K562 (cell line): ENCODE data around the gene FAM110D. TPM values are rescaled to one million over a fixed set of nuclear protein-coding genes. Genes with fewer than 3 reads are reported as not detected.
A peak's percentile ranks its signal among the peaks of the same experiment; 100 is the strongest.

Source experiments
- BMI1 ChIP-seq: fragments of 150-350 bp; IDR thresholded peaks from 2 replicates; pipeline ENCODE4 v1.6.1; 2014; ENCODE audit warnings: low read length
- PCBP1 ChIP-seq: fragments of 200-400 bp; formaldehyde crosslinking; IDR thresholded peaks from 2 replicates; pipeline ENCODE4 v1.6.1; 2018; ENCODE audit warnings: mild to moderate bottlenecking, low read depth, low read length; ENCODE audit not compliant: poor library complexity, severe bottlenecking
- PHF20 ChIP-seq: fragments of 450-650 bp; IDR thresholded peaks from 2 replicates; pipeline ENCODE4 v1.6.1; 2018; ENCODE audit not compliant: partially characterized antibody
- PYGO2 ChIP-seq: fragments of 450-650 bp; IDR thresholded peaks from 2 replicates; pipeline ENCODE4 v1.6.1; 2016; ENCODE audit warnings: mild to moderate bottlenecking, missing genetic modification characterization, moderate library complexity, missing compliant biosample characterization
- polyA plus RNA-seq, 8 experiments: library from polyadenylated mRNA; depleted of rRNA in 4 of 8; stranded (reverse) in 5 of 8; unstranded in 3 of 8; fragments of >200 nt; fragmentation: Nextera tagmentation in 2 of 8; fragmentation: Illumina TruSeq in 1 of 8; extraction: Ambion mirVana in 2 of 8; extraction: Trizol in 1 of 8; gene quantifications; 2 replicates each; pipeline versions ENCODE4 v1.2.1 to v1.2.3, GENCODE V29; 2011 to 2014; ENCODE audit warnings: inconsistent platforms in 1 of 8, missing spikeins in 1 of 8
- total RNA-seq, 7 experiments: library from RNA; depleted of rRNA in 6 of 7; stranded (reverse); fragments of >200 nt in 6 of 7; fragmentation: Illumina TruSeq in 2 of 7; extraction: Trizol in 2 of 7; gene quantifications; 2 replicates each; pipeline versions ENCODE4 v1.2.1 to v1.2.3, GENCODE V29; 2011 to 2021; ENCODE audit warnings: low replicate concordance in 1 of 7
- TF ChIP-seq, protein P1 (sequence below), 2 experiments: fragments of 200-800 bp in 1 of 2; sonication (Bioruptor generic) in 1 of 2; sonication (generic) in 1 of 2; formaldehyde crosslinking in 1 of 2; IDR thresholded peaks in 1 of 2; conservative IDR thresholded peaks in 1 of 2; 2 replicates each; pipeline versions ENCODE4 v1.5.0 to v1.6.1; 2016 to 2020; ENCODE audit warnings: missing compliant biosample characterization in 1 of 2, missing genetic modification characterization in 1 of 2, missing genetic modification reagents in 1 of 2
- TF ChIP-seq, protein P2 (sequence below): fragments of 200-400 bp; formaldehyde crosslinking; IDR thresholded peaks from 2 replicates; pipeline ENCODE4 v1.6.1; 2017; ENCODE audit warnings: mild to moderate bottlenecking, low read depth, low read length, moderate library complexity
- TF ChIP-seq, protein P3 (sequence below): IDR thresholded peaks from 3 replicates; pipeline ENCODE4 v1.6.1; 2011; ENCODE audit warnings: borderline replicate concordance, mild to moderate bottlenecking; ENCODE audit not compliant: insufficient read length, insufficient read depth
- TF ChIP-seq, protein P4 (sequence below): fragments of 250-450 bp; sonication (Bioruptor Pico); IDR thresholded peaks from 2 replicates; pipeline ENCODE4 v1.5.0; 2020; ENCODE audit warnings: mild to moderate bottlenecking
- TF ChIP-seq, protein P5 (sequence below): sonication (generic); formaldehyde crosslinking; IDR thresholded peaks from 2 replicates; pipeline ENCODE4 v1.8.0; 2022; ENCODE audit warnings: mild to moderate bottlenecking, missing genetic modification reagents, borderline replicate concordance
- TF ChIP-seq, protein P6 (sequence below): fragments of 250-450 bp; sonication (Bioruptor Pico); IDR thresholded peaks from 2 replicates; pipeline ENCODE4 v1.8.0; 2021; ENCODE audit warnings: borderline replicate concordance, mild to moderate bottlenecking, moderate library complexity; ENCODE audit not compliant: poor library complexity, severe bottlenecking
- TF ChIP-seq, protein P7 (sequence below): fragments of 250-450 bp; sonication (Bioruptor Pico); IDR thresholded peaks from 2 replicates; pipeline ENCODE4 v1.9.0; 2021; ENCODE audit warnings: mild to moderate bottlenecking, inconsistent platforms

The FAM110D gene
- total and polyA plus RNA-seq, 9 of the 15 experiments (the other 6 are each of a cell fraction or from before 2014, with no cell fraction given): 0.04 to 1.1 (median 0.33) TPM

DNA sequence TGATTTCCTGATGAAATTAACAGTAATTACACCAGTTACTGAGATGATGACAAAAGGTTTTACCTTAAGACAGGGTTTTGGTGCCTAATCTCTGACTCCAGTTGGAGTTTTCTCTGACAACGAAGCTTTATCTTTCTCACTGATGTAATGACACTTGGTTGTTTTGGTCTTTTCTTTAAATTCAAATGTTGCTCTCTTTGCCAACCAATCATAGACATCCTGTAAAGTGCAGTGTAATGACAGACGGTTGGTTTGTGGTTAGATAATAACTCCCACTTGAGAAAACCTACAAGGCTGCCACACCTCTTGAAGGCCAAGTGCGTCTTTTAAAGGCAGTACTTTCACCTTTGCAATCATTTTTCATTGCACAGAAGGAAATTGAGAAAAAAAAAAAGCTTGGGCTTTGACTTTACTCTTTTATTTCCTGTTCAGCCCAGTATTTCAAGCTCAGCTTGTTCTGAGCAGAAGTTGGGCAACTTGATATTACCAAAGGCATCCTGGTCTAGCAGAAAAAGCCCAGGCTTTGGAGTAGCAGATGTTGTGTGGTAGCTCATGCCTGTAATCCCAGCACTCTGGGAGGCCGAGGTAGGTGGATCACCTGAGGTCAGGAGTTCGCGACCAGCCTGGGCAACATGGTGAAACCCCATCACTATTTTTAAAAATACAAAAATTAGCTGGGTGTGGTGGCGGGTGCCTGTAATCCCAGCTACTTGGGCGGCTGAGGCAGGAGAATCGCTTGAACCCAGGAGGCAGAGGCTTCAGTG, 32.4 kb upstream of the FAM110D start (continued):
- TF ChIP-seq PCBP1: no peak
- TF ChIP-seq, protein P1, sequence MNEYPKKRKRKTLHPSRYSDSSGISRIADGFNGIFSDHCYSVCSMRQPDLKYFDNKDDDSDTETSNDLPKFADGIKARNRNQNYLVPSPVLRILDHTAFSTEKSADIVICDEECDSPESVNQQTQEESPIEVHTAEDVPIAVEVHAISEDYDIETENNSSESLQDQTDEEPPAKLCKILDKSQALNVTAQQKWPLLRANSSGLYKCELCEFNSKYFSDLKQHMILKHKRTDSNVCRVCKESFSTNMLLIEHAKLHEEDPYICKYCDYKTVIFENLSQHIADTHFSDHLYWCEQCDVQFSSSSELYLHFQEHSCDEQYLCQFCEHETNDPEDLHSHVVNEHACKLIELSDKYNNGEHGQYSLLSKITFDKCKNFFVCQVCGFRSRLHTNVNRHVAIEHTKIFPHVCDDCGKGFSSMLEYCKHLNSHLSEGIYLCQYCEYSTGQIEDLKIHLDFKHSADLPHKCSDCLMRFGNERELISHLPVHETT (CRISPR knock-in tag; conservative IDR thresholded peaks at IDR 0.05 in 1 of 2, IDR thresholded peaks at IDR 0.05 in 1 of 2): peak in 1 of 2 experiments; percentile 51; a peak in 2 of 4 replicates
- TF ChIP-seq BMI1: no peak
- TF ChIP-seq, protein P2, sequence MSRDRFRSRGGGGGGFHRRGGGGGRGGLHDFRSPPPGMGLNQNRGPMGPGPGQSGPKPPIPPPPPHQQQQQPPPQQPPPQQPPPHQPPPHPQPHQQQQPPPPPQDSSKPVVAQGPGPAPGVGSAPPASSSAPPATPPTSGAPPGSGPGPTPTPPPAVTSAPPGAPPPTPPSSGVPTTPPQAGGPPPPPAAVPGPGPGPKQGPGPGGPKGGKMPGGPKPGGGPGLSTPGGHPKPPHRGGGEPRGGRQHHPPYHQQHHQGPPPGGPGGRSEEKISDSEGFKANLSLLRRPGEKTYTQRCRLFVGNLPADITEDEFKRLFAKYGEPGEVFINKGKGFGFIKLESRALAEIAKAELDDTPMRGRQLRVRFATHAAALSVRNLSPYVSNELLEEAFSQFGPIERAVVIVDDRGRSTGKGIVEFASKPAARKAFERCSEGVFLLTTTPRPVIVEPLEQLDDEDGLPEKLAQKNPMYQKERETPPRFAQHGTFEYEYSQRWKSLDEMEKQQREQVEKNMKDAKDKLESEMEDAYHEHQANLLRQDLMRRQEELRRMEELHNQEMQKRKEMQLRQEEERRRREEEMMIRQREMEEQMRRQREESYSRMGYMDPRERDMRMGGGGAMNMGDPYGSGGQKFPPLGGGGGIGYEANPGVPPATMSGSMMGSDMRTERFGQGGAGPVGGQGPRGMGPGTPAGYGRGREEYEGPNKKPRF: no peak
- TF ChIP-seq, protein P3, sequence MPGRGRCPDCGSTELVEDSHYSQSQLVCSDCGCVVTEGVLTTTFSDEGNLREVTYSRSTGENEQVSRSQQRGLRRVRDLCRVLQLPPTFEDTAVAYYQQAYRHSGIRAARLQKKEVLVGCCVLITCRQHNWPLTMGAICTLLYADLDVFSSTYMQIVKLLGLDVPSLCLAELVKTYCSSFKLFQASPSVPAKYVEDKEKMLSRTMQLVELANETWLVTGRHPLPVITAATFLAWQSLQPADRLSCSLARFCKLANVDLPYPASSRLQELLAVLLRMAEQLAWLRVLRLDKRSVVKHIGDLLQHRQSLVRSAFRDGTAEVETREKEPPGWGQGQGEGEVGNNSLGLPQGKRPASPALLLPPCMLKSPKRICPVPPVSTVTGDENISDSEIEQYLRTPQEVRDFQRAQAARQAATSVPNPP: no peak
- TF ChIP-seq PYGO2 (tag): no peak
- TF ChIP-seq PHF20: no peak
- TF ChIP-seq, protein P4, sequence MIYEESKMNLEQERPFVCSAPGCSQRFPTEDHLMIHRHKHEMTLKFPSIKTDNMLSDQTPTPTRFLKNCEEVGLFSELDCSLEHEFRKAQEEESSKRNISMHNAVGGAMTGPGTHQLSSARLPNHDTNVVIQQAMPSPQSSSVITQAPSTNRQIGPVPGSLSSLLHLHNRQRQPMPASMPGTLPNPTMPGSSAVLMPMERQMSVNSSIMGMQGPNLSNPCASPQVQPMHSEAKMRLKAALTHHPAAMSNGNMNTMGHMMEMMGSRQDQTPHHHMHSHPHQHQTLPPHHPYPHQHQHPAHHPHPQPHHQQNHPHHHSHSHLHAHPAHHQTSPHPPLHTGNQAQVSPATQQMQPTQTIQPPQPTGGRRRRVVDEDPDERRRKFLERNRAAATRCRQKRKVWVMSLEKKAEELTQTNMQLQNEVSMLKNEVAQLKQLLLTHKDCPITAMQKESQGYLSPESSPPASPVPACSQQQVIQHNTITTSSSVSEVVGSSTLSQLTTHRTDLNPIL (CRISPR knock-in tag): no peak
- TF ChIP-seq, protein P5, sequence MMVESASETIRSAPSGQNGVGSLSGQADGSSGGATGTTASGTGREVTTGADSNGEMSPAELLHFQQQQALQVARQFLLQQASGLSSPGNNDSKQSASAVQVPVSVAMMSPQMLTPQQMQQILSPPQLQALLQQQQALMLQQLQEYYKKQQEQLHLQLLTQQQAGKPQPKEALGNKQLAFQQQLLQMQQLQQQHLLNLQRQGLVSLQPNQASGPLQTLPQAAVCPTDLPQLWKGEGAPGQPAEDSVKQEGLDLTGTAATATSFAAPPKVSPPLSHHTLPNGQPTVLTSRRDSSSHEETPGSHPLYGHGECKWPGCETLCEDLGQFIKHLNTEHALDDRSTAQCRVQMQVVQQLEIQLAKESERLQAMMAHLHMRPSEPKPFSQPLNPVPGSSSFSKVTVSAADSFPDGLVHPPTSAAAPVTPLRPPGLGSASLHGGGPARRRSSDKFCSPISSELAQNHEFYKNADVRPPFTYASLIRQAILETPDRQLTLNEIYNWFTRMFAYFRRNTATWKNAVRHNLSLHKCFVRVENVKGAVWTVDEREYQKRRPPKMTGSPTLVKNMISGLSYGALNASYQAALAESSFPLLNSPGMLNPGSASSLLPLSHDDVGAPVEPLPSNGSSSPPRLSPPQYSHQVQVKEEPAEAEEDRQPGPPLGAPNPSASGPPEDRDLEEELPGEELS (CRISPR knock-in tag): no peak
- TF ChIP-seq, protein P6, sequence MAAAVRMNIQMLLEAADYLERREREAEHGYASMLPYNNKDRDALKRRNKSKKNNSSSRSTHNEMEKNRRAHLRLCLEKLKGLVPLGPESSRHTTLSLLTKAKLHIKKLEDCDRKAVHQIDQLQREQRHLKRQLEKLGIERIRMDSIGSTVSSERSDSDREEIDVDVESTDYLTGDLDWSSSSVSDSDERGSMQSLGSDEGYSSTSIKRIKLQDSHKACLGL (CRISPR knock-in tag): no peak
- TF ChIP-seq, protein P7, sequence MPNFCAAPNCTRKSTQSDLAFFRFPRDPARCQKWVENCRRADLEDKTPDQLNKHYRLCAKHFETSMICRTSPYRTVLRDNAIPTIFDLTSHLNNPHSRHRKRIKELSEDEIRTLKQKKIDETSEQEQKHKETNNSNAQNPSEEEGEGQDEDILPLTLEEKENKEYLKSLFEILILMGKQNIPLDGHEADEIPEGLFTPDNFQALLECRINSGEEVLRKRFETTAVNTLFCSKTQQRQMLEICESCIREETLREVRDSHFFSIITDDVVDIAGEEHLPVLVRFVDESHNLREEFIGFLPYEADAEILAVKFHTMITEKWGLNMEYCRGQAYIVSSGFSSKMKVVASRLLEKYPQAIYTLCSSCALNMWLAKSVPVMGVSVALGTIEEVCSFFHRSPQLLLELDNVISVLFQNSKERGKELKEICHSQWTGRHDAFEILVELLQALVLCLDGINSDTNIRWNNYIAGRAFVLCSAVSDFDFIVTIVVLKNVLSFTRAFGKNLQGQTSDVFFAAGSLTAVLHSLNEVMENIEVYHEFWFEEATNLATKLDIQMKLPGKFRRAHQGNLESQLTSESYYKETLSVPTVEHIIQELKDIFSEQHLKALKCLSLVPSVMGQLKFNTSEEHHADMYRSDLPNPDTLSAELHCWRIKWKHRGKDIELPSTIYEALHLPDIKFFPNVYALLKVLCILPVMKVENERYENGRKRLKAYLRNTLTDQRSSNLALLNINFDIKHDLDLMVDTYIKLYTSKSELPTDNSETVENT (CRISPR knock-in tag): peak; percentile 57; the same call in 1 of the 2 replicates
